OCI-LY1 (cell line): ENCODE results near the gene RARS1.

ENCODE experiments used
- CTCF ChIP-seq: fragments of 200-600 bp; sonication (generic), shearing (Covaris generic); IDR thresholded peaks from 2 replicates; pipeline ENCODE4 v1.5.1; 2017; ENCODE audit warnings: mild to moderate bottlenecking, antibody characterized with exemption, low read length, moderate library complexity, mixed read lengths
- EZH2 ChIP-seq: fragments of 200-600 bp; sonication (generic), shearing (Covaris generic); IDR thresholded peaks from 2 replicates; pipeline ENCODE4 v1.8.0; 2017; ENCODE audit warnings: borderline replicate concordance, mixed run types, mild to moderate bottlenecking, antibody characterized with exemption, low read length, moderate library complexity, mixed read lengths

DNA sequence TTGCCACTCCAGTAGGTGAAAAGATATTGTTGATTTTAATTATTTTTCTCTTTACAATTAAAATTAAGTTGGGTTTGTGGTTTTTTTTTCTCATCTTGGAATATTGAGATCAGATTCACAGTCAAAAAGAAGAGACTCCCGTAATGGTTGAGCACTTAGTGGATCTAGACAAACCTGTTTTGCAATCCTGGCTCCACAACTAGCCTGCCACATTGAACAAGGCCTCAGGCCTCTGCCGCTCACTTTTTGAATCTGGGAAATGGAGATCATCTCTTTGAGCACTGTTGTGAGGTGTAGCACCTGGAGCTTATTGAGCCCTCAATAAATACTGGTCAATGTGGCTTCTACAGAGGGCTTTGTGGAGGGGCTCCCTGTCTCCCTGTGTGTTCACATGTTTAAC, 37.1 kb upstream of the RARS1 start:
- TF ChIP-seq CTCF (no peak), EZH2 (no peak)
